ENCODE data around the gene PRH1. TPM values are rescaled to one million over a fixed set of nuclear protein-coding genes. Genes with fewer than 3 reads are reported as not detected.

Gene PRH1
- total RNA-seq, 1 experiment from 2014 or later, result 13.8 TPM

DNA sequence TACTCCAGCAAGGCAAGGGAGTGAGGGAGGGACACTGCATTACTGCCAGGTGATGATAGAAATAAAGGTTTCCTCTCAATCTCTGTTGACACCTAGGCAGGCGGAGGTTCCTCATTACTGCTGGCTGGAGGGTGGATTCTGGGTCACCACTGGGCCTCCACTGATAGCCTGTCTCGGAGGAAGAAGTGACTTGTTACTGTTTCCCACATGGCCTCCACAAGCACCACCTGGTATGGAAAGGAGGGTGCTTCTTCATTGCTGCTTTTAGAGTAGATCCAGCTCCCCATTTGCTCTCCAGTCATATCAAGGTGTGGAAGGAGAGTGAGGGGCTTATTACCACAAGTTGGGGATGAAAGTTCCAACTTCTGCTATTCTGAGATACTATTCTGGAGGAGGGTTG lies 41.2 kb downstream of the PRH1 start:
- no peak for DNase-seq (ENCODE audit: low spot score)

DNA sequence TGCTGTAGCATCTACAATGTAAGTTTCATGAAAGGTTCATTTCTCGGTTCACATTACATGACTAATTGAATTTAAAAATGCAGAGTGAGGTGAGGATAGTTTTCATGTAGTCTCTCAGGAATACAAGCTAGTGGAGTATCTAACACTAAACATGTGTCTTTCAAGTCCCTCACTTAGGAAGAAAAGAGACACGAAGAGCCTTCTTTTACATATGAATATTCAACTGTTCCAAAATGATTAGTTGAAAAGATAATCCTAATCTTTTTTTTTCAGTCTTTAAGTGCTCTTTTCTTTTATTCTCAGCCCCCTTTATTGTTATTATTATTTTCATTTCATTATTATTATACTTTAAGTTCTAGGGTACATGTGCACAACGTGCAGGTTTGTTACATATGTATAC lies 45.6 kb downstream of the PRH1 start:
- DNase-seq (ENCODE audit: low spot score), result no peak

Small RNA genes lying within 50 kb of the gene (small RNA-seq; reads per million reads assigned to genes)
- gene PRR4, result not detected

Other genes with a start within 250 kb of the PRH1 start
- gene STYK1, start 210.2 kb downstream of the PRH1 start, total RNA-seq (2014; rRNA removed; shearing (Covaris generic)), result 7.4 and 12.8 TPM in 2 replicates
- 195 and 214 TPM in 2 replicates for gene YBX3, start 160.9 kb downstream of the PRH1 start, total RNA-seq (2014; rRNA removed; shearing (Covaris generic))
- gene TAS2R7, start 81.6 kb downstream of the PRH1 start, total RNA-seq (2014; rRNA removed; shearing (Covaris generic)), result not detected in 2 replicates
- gene TAS2R8, start 77.0 kb downstream of the PRH1 start, total RNA-seq (2014; rRNA removed; shearing (Covaris generic)), result not detected in 2 replicates
- gene TAS2R9, start 74.1 kb downstream of the PRH1 start, total RNA-seq (2014; rRNA removed; shearing (Covaris generic)), result 0.56 TPM in 1 of 2 replicates, not detected in the other
- 0.21 and 0.36 TPM in 2 replicates for gene TAS2R10, start 57.9 kb downstream of the PRH1 start, total RNA-seq (2014; rRNA removed; shearing (Covaris generic))
- 0.13 and 0.28 TPM in 2 replicates for gene PRR4, start 34.8 kb downstream of the PRH1 start, total RNA-seq (2014; rRNA removed; shearing (Covaris generic))
- gene TAS2R13, start 25.3 kb upstream of the PRH1 start, total RNA-seq (2014; rRNA removed; shearing (Covaris generic)), result 0.16 and 0.46 TPM in 2 replicates
- gene PRH2, start 45.0 kb upstream of the PRH1 start, total RNA-seq (2014; rRNA removed; shearing (Covaris generic)), result not detected in 2 replicates
- 1.4 and 1.8 TPM in 2 replicates for gene TAS2R14, start 55.0 kb upstream of the PRH1 start, total RNA-seq (2014; rRNA removed; shearing (Covaris generic))
- 0.26 and 0.99 TPM in 2 replicates for gene TAS2R50, start 102.7 kb upstream of the PRH1 start, total RNA-seq (2014; rRNA removed; shearing (Covaris generic))
- gene TAS2R20, start 114.0 kb upstream of the PRH1 start, total RNA-seq (2014; rRNA removed; shearing (Covaris generic)), result 0.79 and 0.86 TPM in 2 replicates
- 1.6 and 3.3 TPM in 2 replicates for gene TAS2R19, start 138.4 kb upstream of the PRH1 start, total RNA-seq (2014; rRNA removed; shearing (Covaris generic))
- gene TAS2R31, start 147.2 kb upstream of the PRH1 start, total RNA-seq (2014; rRNA removed; shearing (Covaris generic)), result 1.3 and 2.3 TPM in 2 replicates
- 0.31 and 0.76 TPM in 2 replicates for gene TAS2R46, start 178.0 kb upstream of the PRH1 start, total RNA-seq (2014; rRNA removed; shearing (Covaris generic))
- 0.51 and 1.7 TPM in 2 replicates for gene TAS2R43, start 208.1 kb upstream of the PRH1 start, total RNA-seq (2014; rRNA removed; shearing (Covaris generic))

All from HT-29 (cell line).